DLD1 (cell line): ENCODE results near the gene VASH2.

Experiments
- in situ Hi-C: cut with HindIII; loops from 2 replicates; pipeline ENCODE4 v1.10.0; 2017; ENCODE audit warnings: low sequenced_read_pairs

The VASH2 gene

GRCh38 chr1:212977781-212978645 lies 27.7 kb downstream of the VASH2 start:
- in situ Hi-C loops = loop anchor here (25.0 kb wide), 1 partner anchor 316 kb away; no protein-coding TSS in a partner anchor

DNA sequence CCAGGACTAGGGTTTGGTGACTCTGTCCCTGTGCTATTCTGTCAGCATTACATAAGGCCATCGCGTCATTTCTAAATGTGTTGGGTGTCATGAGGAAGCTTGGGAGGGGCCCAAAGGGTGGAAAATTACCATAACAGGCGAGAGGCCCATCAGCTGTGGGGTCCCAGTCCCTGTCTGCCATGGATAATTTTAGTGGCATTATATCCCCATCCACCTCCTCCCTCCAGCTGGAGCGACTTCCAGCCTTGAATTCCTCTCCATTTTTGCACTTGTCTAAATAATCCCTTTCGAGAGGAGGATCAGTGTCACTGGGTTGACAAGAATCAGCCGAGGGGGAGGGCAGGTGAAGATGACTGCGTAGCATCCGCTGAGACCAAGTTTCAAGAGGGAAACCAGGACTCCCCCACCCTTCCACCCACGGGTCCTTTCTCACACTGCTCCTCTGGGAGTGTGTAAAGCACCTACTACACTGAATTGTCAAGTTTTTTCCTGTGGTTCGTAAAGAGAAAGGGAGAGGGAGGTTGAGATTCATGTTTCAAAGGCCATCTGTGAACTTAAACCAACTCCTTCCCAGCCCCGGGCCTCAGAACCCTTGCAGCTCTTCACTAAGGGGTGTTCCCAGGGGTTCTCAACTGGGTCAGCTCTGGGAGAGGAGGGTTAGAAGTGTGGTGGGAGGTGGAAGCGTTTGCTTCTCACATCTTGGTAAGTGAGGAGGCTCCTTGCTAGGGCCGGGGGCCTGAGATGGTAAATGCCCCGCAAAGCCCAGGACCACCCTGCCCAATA lies 29.2 kb downstream of the VASH2 start:
- in situ Hi-C loops = loop anchor here (25.0 kb wide), 1 partner anchor 317 kb away; no protein-coding TSS in a partner anchor

- in situ Hi-C loops = loop anchor here (25.0 kb wide), 1 partner anchor 318 kb away; no protein-coding TSS in a partner anchor
Measured at GRCh38 chr1:212980123-212980785, 29.9 kb downstream of the VASH2 start.

DNA sequence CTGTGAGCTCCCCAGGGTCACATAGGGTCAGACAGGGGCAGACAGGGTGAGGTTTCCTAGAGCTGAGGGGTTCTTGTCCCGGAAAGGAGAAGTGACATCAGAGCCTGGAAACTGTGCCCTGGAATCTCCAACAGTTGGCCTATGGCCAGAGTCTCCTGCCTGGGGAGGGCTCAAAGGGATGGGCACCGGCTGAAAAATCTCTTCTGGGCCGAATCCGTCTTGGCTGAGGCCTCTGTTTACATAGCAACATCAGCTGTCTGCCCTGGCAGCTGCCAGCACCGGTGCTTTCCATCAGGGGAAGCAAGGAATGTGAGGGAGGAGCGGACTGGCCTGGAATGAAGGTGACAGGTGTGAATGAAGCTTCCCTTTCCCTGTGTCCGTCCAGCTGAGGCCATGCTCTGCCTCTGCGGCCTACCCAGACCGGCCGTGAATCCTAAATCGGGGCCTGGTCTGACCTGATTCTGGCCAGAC lies 30.7 kb downstream of the VASH2 start:
- in situ Hi-C loops = loop anchor here (25.0 kb wide), 1 partner anchor 319 kb away; no protein-coding TSS in a partner anchor

DNA sequence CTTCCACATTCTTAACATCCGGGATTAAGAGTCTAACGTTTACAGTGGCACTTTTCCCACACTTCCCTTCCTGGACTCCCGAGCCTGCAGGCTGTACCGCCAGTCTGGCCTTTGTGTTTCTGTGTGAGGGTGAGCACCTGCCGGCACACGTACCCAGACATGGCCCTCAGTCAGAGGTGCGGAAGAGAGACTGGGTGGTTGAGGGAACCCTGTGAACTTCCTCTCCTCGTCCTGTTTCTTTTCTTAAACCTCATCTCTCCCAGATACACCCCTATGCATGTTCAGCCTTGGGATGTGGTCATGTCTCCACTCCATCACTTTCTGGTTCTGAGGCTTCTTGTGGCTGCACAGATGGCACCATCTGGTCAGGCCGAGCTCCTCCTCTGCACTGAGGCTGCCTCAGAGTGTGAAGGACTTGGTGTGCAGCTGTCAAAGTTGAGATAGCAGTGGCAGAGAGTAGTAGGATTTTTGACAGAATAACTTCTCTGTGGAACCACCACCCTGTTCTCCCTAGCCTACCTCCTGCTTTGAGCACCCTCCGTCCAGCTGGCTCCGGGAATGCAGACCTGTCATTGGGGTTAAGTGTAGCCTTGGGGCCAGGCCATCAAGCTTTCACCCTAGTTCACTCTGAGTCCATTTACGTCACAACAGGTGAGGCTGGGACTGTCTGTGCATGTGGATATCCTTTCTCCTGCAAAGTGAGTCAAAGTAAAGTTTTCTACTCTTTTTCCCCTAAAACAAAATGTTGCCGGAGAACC lies 31.4 kb downstream of the VASH2 start:
- in situ Hi-C loops = loop anchor here (25.0 kb wide), 1 partner anchor 319 kb away; no protein-coding TSS in a partner anchor

- in situ Hi-C loops = loop anchor here (25.0 kb wide), 1 partner anchor 320 kb away; no protein-coding TSS in a partner anchor
Measured at GRCh38 chr1:212982430-212983152, 32.2 kb downstream of the VASH2 start.

DNA sequence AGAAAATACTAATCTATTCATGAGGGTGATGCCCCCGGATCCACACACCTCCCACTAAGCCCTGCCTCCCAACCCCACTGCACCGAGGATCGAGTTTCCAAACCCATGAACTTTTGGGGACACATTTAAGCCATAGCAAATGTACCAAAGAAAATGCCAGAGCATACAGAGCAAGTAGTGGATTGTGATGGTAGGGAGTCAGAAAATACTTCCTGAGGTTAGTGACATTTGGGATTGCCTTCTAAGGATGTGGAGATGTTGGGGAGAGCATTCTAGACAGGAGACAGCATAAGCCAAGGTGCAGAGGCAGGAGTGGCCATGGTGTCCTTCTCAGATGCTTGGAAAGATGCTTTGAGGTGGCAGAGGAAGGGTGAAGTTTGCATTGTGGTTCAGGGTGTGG lies 33.1 kb downstream of the VASH2 start:
- in situ Hi-C loops = loop anchor here (25.0 kb wide), 1 partner anchor 321 kb away; no protein-coding TSS in a partner anchor

- in situ Hi-C loops = loop anchor here (25.0 kb wide), 1 partner anchor 322 kb away; no protein-coding TSS in a partner anchor
Measured at GRCh38 chr1:212984522-212985291, 34.4 kb downstream of the VASH2 start.

DNA sequence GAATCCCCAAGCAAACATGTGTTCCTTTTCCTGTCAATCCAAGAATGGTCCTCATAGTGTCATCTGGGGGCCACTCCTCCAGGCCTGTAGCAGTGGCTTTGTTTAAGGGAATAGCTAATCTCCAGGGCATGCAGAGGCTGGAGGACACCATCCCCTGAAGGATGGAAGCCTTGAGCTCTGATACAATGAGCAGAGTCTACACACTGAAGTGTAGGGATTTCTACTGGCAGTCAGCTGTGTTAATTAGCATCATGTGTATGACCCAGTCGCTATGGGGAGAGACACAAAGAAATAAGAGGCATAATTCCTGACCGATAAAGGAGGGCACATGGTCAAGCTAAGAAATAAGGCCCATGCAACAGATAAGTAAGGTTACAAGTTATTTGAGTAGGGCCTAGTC lies 36.2 kb downstream of the VASH2 start:
- in situ Hi-C loops = loop anchor here (25.0 kb wide), 1 partner anchor 324 kb away; no protein-coding TSS in a partner anchor

DNA sequence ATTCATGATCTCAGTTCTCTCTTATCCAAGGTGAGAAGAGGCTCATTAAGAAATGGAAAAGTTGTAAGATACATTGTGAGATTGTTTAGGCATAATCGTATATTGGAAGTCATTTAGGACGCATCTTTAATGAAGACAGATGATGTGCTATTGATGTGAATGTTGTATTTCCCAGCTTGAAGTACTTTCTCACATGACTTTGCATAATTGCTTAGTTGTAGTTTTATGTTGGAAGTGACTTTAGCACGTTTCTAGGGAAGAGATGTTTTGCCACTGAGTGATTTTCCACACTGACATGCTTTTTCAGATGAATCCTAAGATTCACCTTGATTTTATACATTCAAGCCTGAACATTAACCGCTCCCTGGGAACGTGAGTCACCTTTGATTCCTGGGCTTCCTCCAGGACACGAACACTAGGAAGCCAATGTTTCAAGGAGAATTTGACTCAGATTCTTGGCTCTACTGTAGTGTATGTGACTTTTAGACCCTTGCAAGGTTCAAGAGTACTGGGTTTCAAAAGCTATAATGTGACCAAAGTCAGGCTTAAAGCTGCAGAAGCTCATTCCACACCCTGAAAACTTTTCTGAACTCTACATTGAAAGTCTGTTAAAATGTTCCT lies 37.5 kb downstream of the VASH2 start:
- in situ Hi-C loops = loop anchor here (25.0 kb wide), 1 partner anchor 326 kb away; no protein-coding TSS in a partner anchor

- in situ Hi-C loops = loop anchor here (25.0 kb wide), 1 partner anchor 328 kb away; no protein-coding TSS in a partner anchor
Measured at GRCh38 chr1:212990276-212990675, 39.9 kb downstream of the VASH2 start.

DNA sequence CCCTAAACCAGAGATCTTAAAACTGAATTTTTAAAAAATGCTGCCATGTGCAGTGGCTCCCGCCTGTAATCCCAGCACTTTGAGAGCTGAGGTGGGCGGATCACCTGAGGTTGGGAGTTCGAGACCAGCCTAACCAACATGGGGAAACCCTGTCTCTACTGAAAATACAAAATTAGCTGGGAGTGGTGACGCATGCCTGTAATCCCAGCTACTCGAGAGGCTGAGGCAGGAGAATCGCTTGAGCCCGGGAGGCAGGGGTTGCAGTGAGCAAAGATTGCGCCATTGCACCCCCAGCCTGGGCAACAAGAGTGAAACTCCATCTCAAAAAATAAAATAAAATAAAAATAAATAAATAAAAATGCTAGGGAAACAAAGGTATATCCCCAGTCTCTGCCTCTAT lies 43.6 kb downstream of the VASH2 start:
- in situ Hi-C loops = loop anchor here (25.0 kb wide), 1 partner anchor 332 kb away; no protein-coding TSS in a partner anchor

- in situ Hi-C loops = loop anchor here (25.0 kb wide), 1 partner anchor 333 kb away; no protein-coding TSS in a partner anchor
Measured at GRCh38 chr1:212994926-212995325, 44.6 kb downstream of the VASH2 start.

GRCh38 chr1:213003256-213003655 lies 52.9 kb downstream of the VASH2 start:
- in situ Hi-C loops = no loop called here

DNA sequence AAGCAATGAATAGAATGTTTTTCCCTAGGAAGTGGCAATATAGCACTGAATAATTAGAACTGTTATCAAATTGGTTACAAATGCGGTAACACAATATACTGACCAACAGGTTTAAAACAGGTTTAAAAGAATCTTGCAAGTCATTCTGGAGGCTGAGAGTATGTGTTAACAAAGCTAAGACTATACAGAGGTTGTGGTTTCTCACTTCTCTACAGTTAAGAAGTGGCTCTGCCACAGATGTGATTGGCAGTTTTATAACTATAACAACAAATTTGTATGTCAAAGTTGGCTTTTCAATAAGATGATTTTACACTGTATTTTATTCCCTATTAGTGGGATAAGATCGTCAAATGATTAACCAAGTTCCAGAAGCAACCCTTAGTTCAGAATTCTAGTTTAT lies 58.2 kb downstream of the VASH2 start:
- in situ Hi-C loops = no loop called here

GRCh38 chr1:213014642-213015041 lies 64.3 kb downstream of the VASH2 start:
- in situ Hi-C loops = no loop called here

DNA sequence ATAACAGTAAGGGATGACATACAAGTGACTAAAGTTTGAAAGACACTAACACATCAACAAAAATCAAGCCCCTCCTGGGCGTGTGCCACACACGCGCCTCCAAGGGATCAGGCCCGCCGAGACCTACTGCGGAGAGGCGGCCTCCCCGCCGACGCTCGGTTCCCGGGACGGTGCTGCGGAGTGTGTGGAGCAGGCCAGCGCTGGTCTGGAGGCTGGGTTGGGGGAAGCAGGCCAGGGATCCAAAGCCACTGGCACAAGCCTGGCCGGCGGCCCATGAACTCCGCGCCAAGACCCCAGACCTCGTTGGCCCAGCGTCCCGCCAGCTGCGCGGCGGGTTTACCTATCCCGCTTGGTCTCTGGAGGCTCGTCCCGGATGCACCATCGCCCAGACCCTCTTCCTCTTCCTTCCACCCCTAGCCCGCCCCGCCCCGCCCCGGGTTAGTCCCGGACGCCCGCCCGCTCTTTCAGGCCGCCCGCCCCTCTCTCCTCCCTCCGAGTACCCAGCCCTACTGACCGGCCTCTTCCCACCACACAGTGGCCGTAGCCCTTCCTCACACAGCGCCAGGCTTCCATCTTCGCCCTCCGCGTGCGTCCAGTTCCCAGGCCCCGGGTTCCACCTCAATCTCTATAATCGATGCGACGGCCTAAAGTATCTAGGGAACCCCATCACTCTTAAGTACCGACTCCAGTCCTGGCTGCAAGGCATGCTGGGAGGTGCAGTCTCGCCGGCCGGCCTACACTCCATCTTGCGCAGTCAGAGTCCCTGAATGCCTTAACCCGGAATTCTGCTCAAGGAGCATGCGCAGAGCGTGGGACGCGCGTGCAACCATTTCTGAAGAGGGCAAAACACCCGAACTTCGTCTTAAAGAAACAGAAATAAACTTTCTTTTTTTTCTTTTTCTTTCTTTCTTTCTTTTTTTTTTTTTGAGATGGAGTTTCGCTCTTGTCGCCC lies 65.0 kb downstream of the VASH2 start, which contains the start of gene ANGEL2:
Gene ANGEL2, minus strand, starts transcription at position 769 of the 952 bp plus-strand sequence. Its CDS starts 196 bp downstream, at position 573.
- in situ Hi-C loops = no loop called here
